Measurements from ENCODE around the gene APOA1.

DNA sequence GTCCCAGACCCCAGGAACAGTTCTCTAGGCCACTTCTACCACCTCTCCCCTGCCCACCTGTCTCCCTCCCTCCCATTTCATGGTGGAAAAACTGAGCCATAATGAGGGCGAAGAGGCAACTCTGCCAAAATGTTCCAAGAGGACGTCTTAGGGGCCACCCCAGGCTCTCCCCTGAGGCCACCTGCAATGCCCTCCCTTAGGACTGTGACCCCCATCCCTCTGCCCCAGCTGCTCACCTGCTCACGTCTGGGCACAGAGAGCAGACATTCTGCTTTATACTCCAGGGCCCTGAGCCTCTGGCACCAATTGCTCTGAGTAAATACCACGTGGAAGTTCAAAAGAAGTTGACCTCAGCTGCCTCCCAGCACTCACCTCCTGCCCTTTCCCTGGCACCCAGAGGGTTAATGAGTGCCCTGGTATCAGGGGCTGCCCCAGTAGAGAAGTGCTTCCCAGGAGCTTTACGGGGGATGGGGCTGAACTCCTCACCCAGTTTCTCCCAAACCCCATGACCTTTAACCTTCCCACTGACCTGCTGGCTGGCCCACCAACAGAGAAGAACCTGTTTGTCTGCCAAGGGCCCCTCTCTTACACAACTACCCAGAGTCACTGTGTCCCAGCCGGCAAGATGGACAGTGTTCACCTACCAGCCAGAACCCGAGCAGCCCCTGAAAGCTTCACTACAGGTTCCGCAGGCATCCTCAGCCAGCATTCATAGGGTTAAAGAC lies 45.1 kb downstream of the APOA1 start:
- TF ChIP-seq, protein P1, sequence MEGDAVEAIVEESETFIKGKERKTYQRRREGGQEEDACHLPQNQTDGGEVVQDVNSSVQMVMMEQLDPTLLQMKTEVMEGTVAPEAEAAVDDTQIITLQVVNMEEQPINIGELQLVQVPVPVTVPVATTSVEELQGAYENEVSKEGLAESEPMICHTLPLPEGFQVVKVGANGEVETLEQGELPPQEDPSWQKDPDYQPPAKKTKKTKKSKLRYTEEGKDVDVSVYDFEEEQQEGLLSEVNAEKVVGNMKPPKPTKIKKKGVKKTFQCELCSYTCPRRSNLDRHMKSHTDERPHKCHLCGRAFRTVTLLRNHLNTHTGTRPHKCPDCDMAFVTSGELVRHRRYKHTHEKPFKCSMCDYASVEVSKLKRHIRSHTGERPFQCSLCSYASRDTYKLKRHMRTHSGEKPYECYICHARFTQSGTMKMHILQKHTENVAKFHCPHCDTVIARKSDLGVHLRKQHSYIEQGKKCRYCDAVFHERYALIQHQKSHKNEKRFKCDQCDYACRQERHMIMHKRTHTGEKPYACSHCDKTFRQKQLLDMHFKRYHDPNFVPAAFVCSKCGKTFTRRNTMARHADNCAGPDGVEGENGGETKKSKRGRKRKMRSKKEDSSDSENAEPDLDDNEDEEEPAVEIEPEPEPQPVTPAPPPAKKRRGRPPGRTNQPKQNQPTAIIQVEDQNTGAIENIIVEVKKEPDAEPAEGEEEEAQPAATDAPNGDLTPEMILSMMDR (IDR thresholded peaks at IDR 0.05), result no peak
- no peak for TF ChIP-seq EP300 (IDR thresholded peaks at IDR 0.05)

All from sigmoid colon (tissue), 4 donors.